Measurements from ENCODE around the gene DCTD. TPM values are rescaled to one million over a fixed set of nuclear protein-coding genes. Genes with fewer than 3 reads are reported as not detected.

Gene DCTD
- total RNA-seq, 1 donor from 2014 or later = 93.7 TPM

- Mint-ChIP-seq H3K36me3 (no peaks in the 10 kb centered on the region), H3K9me3 (no peaks in the 10 kb centered on the region), H3K27me3 (ENCODE audit: low read depth) (peaks cover 11% of the 10 kb centered on the region), H3K27ac (no peak overlapping the region), H3K4me3 (no peak overlapping the region), H3K4me1 (peaks cover 32% of the 10 kb centered on the region)
- no peak for DNase-seq (ENCODE audit: low spot score in 2 of 2, unreplicated experiment in 2 of 2)
- no peak for TF ChIP-seq CTCF (IDR thresholded peaks at IDR 0.05; ENCODE audit: unreplicated experiment)
These were observed 8.1 kb upstream of the DCTD start for GRCh38 chr4:182925298-182925757.

- Mint-ChIP-seq H3K9me3 (no peaks in the 10 kb centered on the region), H3K36me3 (no peaks in the 10 kb centered on the region), H3K4me1 (peaks cover 34% of the 10 kb centered on the region), H3K4me3 (no peak overlapping the region), H3K27me3 (ENCODE audit: low read depth) (peaks cover 11% of the 10 kb centered on the region), H3K27ac (no peak overlapping the region)
- no peak for TF ChIP-seq CTCF (IDR thresholded peaks at IDR 0.05; ENCODE audit: unreplicated experiment)
- DNase-seq (ENCODE audit: low spot score in 2 of 2, unreplicated experiment in 2 of 2) = no peak
These were observed 7.3 kb upstream of the DCTD start for GRCh38 chr4:182924497-182924896.

GRCh38 chr4:182923796-182924340, 6.7 kb upstream of the DCTD start:
- Mint-ChIP-seq H3K4me3 (no peak overlapping the region), H3K36me3 (no peaks in the 10 kb centered on the region), H3K27me3 (ENCODE audit: low read depth) (peaks cover 11% of the 10 kb centered on the region), H3K9me3 (no peaks in the 10 kb centered on the region), H3K27ac (no peak overlapping the region), H3K4me1 (peaks cover 31% of the 10 kb centered on the region)
- DNase-seq (ENCODE audit: low spot score in 2 of 2, unreplicated experiment in 2 of 2) = no peak
- no peak for TF ChIP-seq CTCF (IDR thresholded peaks at IDR 0.05; ENCODE audit: unreplicated experiment)

- DNase-seq (ENCODE audit: low spot score in 2 of 2, unreplicated experiment in 2 of 2) = no peak
These were observed 6.2 kb upstream of the DCTD start for GRCh38 chr4:182923366-182923765.

GRCh38 chr4:182922501-182923284, 5.5 kb upstream of the DCTD start:
- no peak overlapping the region for H3K27ac Mint-ChIP-seq
- H3K27me3 Mint-ChIP-seq (ENCODE audit: low read depth) = peaks cover 11% of the 10 kb centered on the region
- TF ChIP-seq CTCF (IDR thresholded peaks at IDR 0.05; ENCODE audit: unreplicated experiment) = no peak
- H3K4me1 Mint-ChIP-seq = peaks cover 42% of the 10 kb centered on the region
- H3K9me3 Mint-ChIP-seq = no peaks in the 10 kb centered on the region
- H3K4me3 Mint-ChIP-seq = no peak overlapping the region
- no peak for DNase-seq (ENCODE audit: low spot score in 2 of 2, unreplicated experiment in 2 of 2)
- no peaks in the 10 kb centered on the region for H3K36me3 Mint-ChIP-seq

More at GRCh38 chr4:182923366-182923765, 6.2 kb upstream of the DCTD start:
- Mint-ChIP-seq H3K27ac (no peak overlapping the region), H3K4me3 (no peak overlapping the region), H3K36me3 (no peaks in the 10 kb centered on the region), H3K4me1 (peaks cover 36% of the 10 kb centered on the region), H3K9me3 (no peaks in the 10 kb centered on the region), H3K27me3 (ENCODE audit: low read depth) (peaks cover 11% of the 10 kb centered on the region)
- TF ChIP-seq CTCF (IDR thresholded peaks at IDR 0.05; ENCODE audit: unreplicated experiment) = no peak

Measured in mesothelial cell of epicardium (in vitro differentiated cells).